K562 (cell line): ENCODE data around the gene ASPHD1. TPM values are rescaled to one million over a fixed set of nuclear protein-coding genes. Genes with fewer than 3 reads are reported as not detected.
A peak's percentile ranks its signal among the peaks of the same experiment; 100 is the strongest.

Source experiments
- ASH1L ChIP-seq: fragments of 450-650 bp; IDR thresholded peaks from 2 replicates; pipeline ENCODE4 v1.6.1; 2018; ENCODE audit warnings: borderline replicate concordance, mild to moderate bottlenecking, low read depth; ENCODE audit not compliant: partially characterized antibody
- ATF7 ChIP-seq: fragments of 450-650 bp; IDR thresholded peaks from 2 replicates; pipeline ENCODE4 v1.7.1; 2014; ENCODE audit warnings: mild to moderate bottlenecking, moderate library complexity
- BMI1 ChIP-seq: fragments of 150-350 bp; IDR thresholded peaks from 2 replicates; pipeline ENCODE4 v1.6.1; 2014; ENCODE audit warnings: low read length
- BRCA1 ChIP-seq, 2 experiments: fragments of 450-650 bp in 1 of 2; sonication (generic) in 1 of 2; formaldehyde crosslinking in 1 of 2; IDR thresholded peaks; 2 replicates each; pipeline versions ENCODE4 v1.5.0 to v1.6.1; 2017 to 2020; ENCODE audit warnings: mild to moderate bottlenecking in 1 of 2, missing genetic modification reagents in 1 of 2
- CCNT2 ChIP-seq: IDR thresholded peaks from 2 replicates; pipeline ENCODE4 v1.6.1; 2011; ENCODE audit warnings: borderline replicate concordance, low read depth, mild to moderate bottlenecking, moderate library complexity, mixed read lengths, low read length; ENCODE audit not compliant: insufficient read length; ENCODE audit errors: extremely low read depth
- CREB1 ChIP-seq, 2 experiments: sonication (generic) in 1 of 2; formaldehyde crosslinking in 1 of 2; IDR thresholded peaks; 2 replicates each; pipeline versions ENCODE4 v1.6.1 to v1.8.0; 2012 to 2022; ENCODE audit warnings: inconsistent platforms in 1 of 2, mild to moderate bottlenecking in 1 of 2, missing genetic modification reagents in 1 of 2, moderate library complexity in 1 of 2
- CREBBP ChIP-seq: IDR thresholded peaks from one replicate; pipeline ENCODE4 v1.6.1; 2012; ENCODE audit warnings: low read depth, mild to moderate bottlenecking, control low read depth, inconsistent platforms, low read length
- CXXC5 ChIP-seq: fragments of 250-450 bp; sonication (Bioruptor Pico); IDR thresholded peaks from 2 replicates; pipeline ENCODE4 v1.8.0; 2022; ENCODE audit warnings: inconsistent platforms, mild to moderate bottlenecking, moderate library complexity
- HDAC1 ChIP-seq, 2 experiments: fragments of 450-650 bp; IDR thresholded peaks; 2 replicates each; pipeline ENCODE4 v1.6.1; 2016 to 2017; ENCODE audit warnings: inconsistent platforms in 1 of 2, mild to moderate bottlenecking in 1 of 2, moderate library complexity in 1 of 2
- ID3 ChIP-seq, 2 experiments: fragments of 250-450 bp in 1 of 2; fragments of 450-650 bp in 1 of 2; sonication (Bioruptor Pico) in 1 of 2; IDR thresholded peaks; 2 replicates each; pipeline versions ENCODE4 v1.6.1 to v1.8.0; 2016 to 2021; ENCODE audit warnings: mild to moderate bottlenecking in 2 of 2, moderate library complexity in 2 of 2, missing compliant biosample characterization in 1 of 2, missing genetic modification characterization in 1 of 2
- NR2C1 ChIP-seq, 2 experiments: fragments of 450-650 bp; IDR thresholded peaks; 2 replicates each; pipeline ENCODE4 v1.6.1; 2017; ENCODE audit warnings: mild to moderate bottlenecking in 2 of 2, antibody characterized with exemption in 1 of 2, inconsistent platforms in 1 of 2, missing compliant biosample characterization in 1 of 2, missing genetic modification characterization in 1 of 2
- PHF21A ChIP-seq: fragments of 450-650 bp; IDR thresholded peaks from 2 replicates; pipeline ENCODE4 v1.6.1; 2017; ENCODE audit warnings: low read depth, borderline replicate concordance
- PHTF2 ChIP-seq: fragments of 250-450 bp; sonication (Bioruptor Pico); IDR thresholded peaks from 2 replicates; pipeline ENCODE4 v1.5.0; 2021; ENCODE audit warnings: mild to moderate bottlenecking
- STAT5A ChIP-seq: IDR thresholded peaks from 2 replicates; pipeline ENCODE4 v1.6.1; 2012; ENCODE audit warnings: low read length, inconsistent platforms, borderline replicate concordance
- SUPT5H ChIP-seq: fragments of 450-650 bp; IDR thresholded peaks from 2 replicates; pipeline ENCODE4 v1.6.1; 2016
- U2AF1 ChIP-seq: fragments of 200-400 bp; formaldehyde crosslinking; optimal IDR thresholded peaks from 2 replicates; pipeline ENCODE3; 2017; ENCODE audit warnings: mild to moderate bottlenecking, low read depth, low read length, moderate library complexity
- ZBTB1 ChIP-seq: sonication (generic); formaldehyde crosslinking; IDR thresholded peaks from 2 replicates; pipeline ENCODE4 v1.8.1; 2023; ENCODE audit warnings: missing genetic modification reagents, low read depth, mild to moderate bottlenecking, borderline replicate concordance
- ZNF766 ChIP-seq: fragments of 200-800 bp; sonication (Bioruptor generic); conservative IDR thresholded peaks from 2 replicates; pipeline ENCODE4 v1.6.1; 2016; ENCODE audit warnings: missing genetic modification characterization, missing compliant biosample characterization
- ZNF77 ChIP-seq: fragments of 250-450 bp; sonication (Bioruptor Pico); IDR thresholded peaks from 2 replicates; pipeline ENCODE4 v1.5.0; 2020
- polyA plus RNA-seq, 8 experiments: library from polyadenylated mRNA; depleted of rRNA in 4 of 8; stranded (reverse) in 5 of 8; unstranded in 3 of 8; fragments of >200 nt; fragmentation: Nextera tagmentation in 2 of 8; fragmentation: Illumina TruSeq in 1 of 8; extraction: Ambion mirVana in 2 of 8; extraction: Trizol in 1 of 8; gene quantifications; 2 replicates each; pipeline versions ENCODE4 v1.2.1 to v1.2.3, GENCODE V29; 2011 to 2014; ENCODE audit warnings: inconsistent platforms in 1 of 8, missing spikeins in 1 of 8
- total RNA-seq, 7 experiments: library from RNA; depleted of rRNA in 6 of 7; stranded (reverse); fragments of >200 nt in 6 of 7; fragmentation: Illumina TruSeq in 2 of 7; extraction: Trizol in 2 of 7; gene quantifications; 2 replicates each; pipeline versions ENCODE4 v1.2.1 to v1.2.3, GENCODE V29; 2011 to 2021; ENCODE audit warnings: low replicate concordance in 1 of 7
- TF ChIP-seq, protein P1 (sequence below): fragments of 450-650 bp; IDR thresholded peaks from 2 replicates; pipeline ENCODE4 v1.6.1; 2016
- TF ChIP-seq, protein P2 (sequence below): conservative IDR thresholded peaks from 2 replicates; pipeline ENCODE4 v1.6.1; 2011; ENCODE audit warnings: low read depth, mild to moderate bottlenecking, low read length; ENCODE audit not compliant: control insufficient read depth
- TF ChIP-seq, protein P3 (sequence below): fragments of 450-650 bp; IDR thresholded peaks from 2 replicates; pipeline ENCODE4 v1.6.1; 2016; ENCODE audit warnings: borderline replicate concordance

The ASPHD1 gene
- total and polyA plus RNA-seq, 9 of the 15 experiments (the other 6 are each of a cell fraction or from before 2014, with no cell fraction given), result 0.03 to 0.70 (median 0.24) TPM; not detected in 5

- no peak for TF ChIP-seq PHTF2
- TF ChIP-seq CXXC5 (CRISPR knock-in tag), result 0 out of 2 replicates have a peak, but pooled peaks have one; percentile 54
- TF ChIP-seq, protein P1, sequence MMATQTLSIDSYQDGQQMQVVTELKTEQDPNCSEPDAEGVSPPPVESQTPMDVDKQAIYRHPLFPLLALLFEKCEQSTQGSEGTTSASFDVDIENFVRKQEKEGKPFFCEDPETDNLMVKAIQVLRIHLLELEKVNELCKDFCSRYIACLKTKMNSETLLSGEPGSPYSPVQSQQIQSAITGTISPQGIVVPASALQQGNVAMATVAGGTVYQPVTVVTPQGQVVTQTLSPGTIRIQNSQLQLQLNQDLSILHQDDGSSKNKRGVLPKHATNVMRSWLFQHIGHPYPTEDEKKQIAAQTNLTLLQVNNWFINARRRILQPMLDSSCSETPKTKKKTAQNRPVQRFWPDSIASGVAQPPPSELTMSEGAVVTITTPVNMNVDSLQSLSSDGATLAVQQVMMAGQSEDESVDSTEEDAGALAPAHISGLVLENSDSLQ, result no peak
- no peak for TF ChIP-seq BRCA1 (IDR thresholded peaks at IDR 0.05)
- no peak for TF ChIP-seq BRCA1 (CRISPR knock-in tag; IDR thresholded peaks at IDR 0.05)
- no peak for TF ChIP-seq ZBTB1
- no peak for TF ChIP-seq BMI1
- no peak for TF ChIP-seq U2AF1
- no peak for TF ChIP-seq ZNF766 (CRISPR knock-in tag)
- TF ChIP-seq ASH1L, result no peak
- TF ChIP-seq CREBBP, result no peak
- TF ChIP-seq, protein P2, sequence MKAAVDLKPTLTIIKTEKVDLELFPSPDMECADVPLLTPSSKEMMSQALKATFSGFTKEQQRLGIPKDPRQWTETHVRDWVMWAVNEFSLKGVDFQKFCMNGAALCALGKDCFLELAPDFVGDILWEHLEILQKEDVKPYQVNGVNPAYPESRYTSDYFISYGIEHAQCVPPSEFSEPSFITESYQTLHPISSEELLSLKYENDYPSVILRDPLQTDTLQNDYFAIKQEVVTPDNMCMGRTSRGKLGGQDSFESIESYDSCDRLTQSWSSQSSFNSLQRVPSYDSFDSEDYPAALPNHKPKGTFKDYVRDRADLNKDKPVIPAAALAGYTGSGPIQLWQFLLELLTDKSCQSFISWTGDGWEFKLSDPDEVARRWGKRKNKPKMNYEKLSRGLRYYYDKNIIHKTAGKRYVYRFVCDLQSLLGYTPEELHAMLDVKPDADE, result peak; percentile 59; the same call in 1 of the 2 replicates
- peak; percentile 92 for TF ChIP-seq SUPT5H
- TF ChIP-seq CREB1 (IDR thresholded peaks at IDR 0.05), result peak; percentile 27; the same call in 1 of the 2 replicates
- no peak for TF ChIP-seq CREB1 (CRISPR knock-in tag; IDR thresholded peaks at IDR 0.05)
- peak; percentile 50 for TF ChIP-seq ATF7
- TF ChIP-seq NR2C1 (IDR thresholded peaks at IDR 0.05), result no peak
- no peak for TF ChIP-seq NR2C1 (tag; IDR thresholded peaks at IDR 0.05)
- TF ChIP-seq ID3 (CRISPR knock-in tag; IDR thresholded peaks at IDR 0.05), result no peak
- 0 out of 2 replicates have a peak, but pooled peaks have one; percentile 16 for TF ChIP-seq ID3 (tag; IDR thresholded peaks at IDR 0.05)
- no peak for TF ChIP-seq PHF21A
- peak in 1 of 2 experiments; percentile 76; a peak in 2 of 4 replicates for TF ChIP-seq HDAC1 (IDR thresholded peaks at IDR 0.05)
- TF ChIP-seq, protein P3, sequence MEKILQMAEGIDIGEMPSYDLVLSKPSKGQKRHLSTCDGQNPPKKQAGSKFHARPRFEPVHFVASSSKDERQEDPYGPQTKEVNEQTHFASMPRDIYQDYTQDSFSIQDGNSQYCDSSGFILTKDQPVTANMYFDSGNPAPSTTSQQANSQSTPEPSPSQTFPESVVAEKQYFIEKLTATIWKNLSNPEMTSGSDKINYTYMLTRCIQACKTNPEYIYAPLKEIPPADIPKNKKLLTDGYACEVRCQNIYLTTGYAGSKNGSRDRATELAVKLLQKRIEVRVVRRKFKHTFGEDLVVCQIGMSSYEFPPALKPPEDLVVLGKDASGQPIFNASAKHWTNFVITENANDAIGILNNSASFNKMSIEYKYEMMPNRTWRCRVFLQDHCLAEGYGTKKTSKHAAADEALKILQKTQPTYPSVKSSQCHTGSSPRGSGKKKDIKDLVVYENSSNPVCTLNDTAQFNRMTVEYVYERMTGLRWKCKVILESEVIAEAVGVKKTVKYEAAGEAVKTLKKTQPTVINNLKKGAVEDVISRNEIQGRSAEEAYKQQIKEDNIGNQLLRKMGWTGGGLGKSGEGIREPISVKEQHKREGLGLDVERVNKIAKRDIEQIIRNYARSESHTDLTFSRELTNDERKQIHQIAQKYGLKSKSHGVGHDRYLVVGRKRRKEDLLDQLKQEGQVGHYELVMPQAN, result no peak
- no peak for TF ChIP-seq ZNF77
- TF ChIP-seq CCNT2, result peak; percentile 80
- TF ChIP-seq STAT5A, result no peak
Measured at GRCh38 chr16:29925781-29926710, 25.8 kb downstream of the ASPHD1 start, which contains the start of gene KCTD13 (continued).
